ENCODE results near the gene ZNF827. TPM values are rescaled to one million over a fixed set of nuclear protein-coding genes. Genes with fewer than 3 reads are reported as not detected.

The ZNF827 gene
- polyA plus RNA-seq, 1 donor from 2014 or later = 12.1 TPM

- H3K4me3 ChIP-seq (ENCODE audit: low read length) = no peak overlapping the region
- H3K9me3 ChIP-seq (ENCODE audit: low read length) = no peaks in the 10 kb centered on the region
- H3K27me3 ChIP-seq (ENCODE audit: insufficient read depth, low read depth, low read length) = no peaks in the 10 kb centered on the region
- H3K9ac ChIP-seq (ENCODE audit: low read length) = no peak overlapping the region
- H3K79me2 ChIP-seq (replicated peaks; ENCODE audit: insufficient read depth, low read length) = no peaks in the 10 kb centered on the region
- H3K27ac ChIP-seq (ENCODE audit: low read length) = no peak overlapping the region
- H3K4me2 ChIP-seq (ENCODE audit: low read length) = no peak overlapping the region
- H3F3A ChIP-seq (ENCODE audit: insufficient read depth, low read length, poor library complexity, severe bottlenecking) = no peaks in the 10 kb centered on the region
- TF ChIP-seq RAD21 (conservative IDR thresholded peaks at IDR 0.05) (peak; percentile 49), CTCF (IDR thresholded peaks at IDR 0.05; ENCODE audit: poor library complexity, severe bottlenecking) (peak; percentile 62), SMC3 (conservative IDR thresholded peaks at IDR 0.05; ENCODE audit: poor library complexity) (peak; percentile 63), EZH2 (IDR thresholded peaks at IDR 0.05; ENCODE audit: borderline replicate concordance, insufficient read depth, low read length, poor library complexity, severe bottlenecking) (no peak), EP300 (conservative IDR thresholded peaks at IDR 0.05; ENCODE audit: poor library complexity, severe bottlenecking) (no peak), TAF1 (IDR thresholded peaks at IDR 0.05; ENCODE audit: low read depth) (no peak), POLR2AphosphoS5 (IDR thresholded peaks at IDR 0.05) (no peak), MXI1 (conservative IDR thresholded peaks at IDR 0.05; ENCODE audit: poor library complexity, severe bottlenecking) (no peak)
- no peaks in the 10 kb centered on the region for H3K36me3 ChIP-seq (ENCODE audit: insufficient read depth, low read length)
- no peaks in the 10 kb centered on the region for H3K9me2 ChIP-seq (ENCODE audit: insufficient read depth, low read length)
- no peaks in the 10 kb centered on the region for H4K20me1 ChIP-seq (ENCODE audit: insufficient read depth)
- H2AFZ ChIP-seq (ENCODE audit: low read depth, low read length) = no peak overlapping the region
Measured at GRCh38 chr4:145956288-145956890, 17.8 kb upstream of the ZNF827 start.

GRCh38 chr4:145954924-145955339 lies 16.3 kb upstream of the ZNF827 start:
- TF ChIP-seq TAF1 (IDR thresholded peaks at IDR 0.05; ENCODE audit: low read depth) (no peak), POLR2AphosphoS5 (IDR thresholded peaks at IDR 0.05) (no peak), RAD21 (conservative IDR thresholded peaks at IDR 0.05) (no peak), SMC3 (conservative IDR thresholded peaks at IDR 0.05; ENCODE audit: poor library complexity) (no peak), EP300 (conservative IDR thresholded peaks at IDR 0.05; ENCODE audit: poor library complexity, severe bottlenecking) (no peak), REST (IDR thresholded peaks at IDR 0.05; ENCODE audit: borderline replicate concordance) (no peak)
- H3K27me3 ChIP-seq (ENCODE audit: insufficient read depth, low read depth, low read length) = no peaks in the 10 kb centered on the region
- no peak overlapping the region for H3K4me2 ChIP-seq (ENCODE audit: low read length)
- H3F3A ChIP-seq (ENCODE audit: insufficient read depth, low read length, poor library complexity, severe bottlenecking) = no peaks in the 10 kb centered on the region
- no peak overlapping the region for H3K4me3 ChIP-seq (ENCODE audit: low read length)
- H3K9me3 ChIP-seq (ENCODE audit: low read length) = no peaks in the 10 kb centered on the region
- no peaks in the 10 kb centered on the region for H3K79me2 ChIP-seq (replicated peaks; ENCODE audit: insufficient read depth, low read length)
- no peak overlapping the region for H3K27ac ChIP-seq (ENCODE audit: low read length)
- H3K9me2 ChIP-seq (ENCODE audit: insufficient read depth, low read length) = no peaks in the 10 kb centered on the region
- H4K20me1 ChIP-seq (ENCODE audit: insufficient read depth) = no peaks in the 10 kb centered on the region
- no peaks in the 10 kb centered on the region for H3K36me3 ChIP-seq (ENCODE audit: insufficient read depth, low read length)
- no peak overlapping the region for H3K9ac ChIP-seq (ENCODE audit: low read length)
- no peak overlapping the region for H2AFZ ChIP-seq (ENCODE audit: low read depth, low read length)

Measured in neural cell (in vitro differentiated cells).